ENCODE data around the gene KLC1. TPM values are rescaled to one million over a fixed set of nuclear protein-coding genes. Genes with fewer than 3 reads are reported as not detected.

The KLC1 gene
- total and polyA plus RNA-seq, 2 of the 13 experiments (the other 11 are each of a cell fraction or from before 2014, with no cell fraction given): 53.2 to 63.5 TPM

GRCh38 chr14:103702095-103702494 lies 73.1 kb downstream of the KLC1 start:
- Histone ChIP-seq H2AFZ (ENCODE audit: low read length) (no peak overlapping the region), H3K4me3 (replicated peaks in 1 of 3; ENCODE audit: insufficient read depth in 1 of 3, low read depth in 2 of 3, low read length in 3 of 3) (no peak overlapping the region), H3K79me2 (ENCODE audit: insufficient read depth, low read length) (no peaks in the 10 kb centered on the region), H4K20me1 (ENCODE audit: insufficient read depth, low read length) (no peaks in the 10 kb centered on the region), H3K4me2 (ENCODE audit: low read depth, low read length) (no peak overlapping the region), H3K36me3 (replicated peaks in 1 of 2; ENCODE audit: control insufficient read depth in 1 of 2, insufficient read depth in 2 of 2, low read length in 2 of 2) (peaks cover 11 to 39% of the 10 kb centered on the region in 2 experiments; a peak in 4 of 5 replicates), H3K27me3 (ENCODE audit: control insufficient read depth in 1 of 2, insufficient read depth in 2 of 2, low read length in 2 of 2) (no peaks in the 10 kb centered on the region), H3K4me1 (ENCODE audit: insufficient read depth, low read length) (peaks cover 11% of the 10 kb centered on the region), H3K9ac (ENCODE audit: insufficient read depth, low read depth, low read length) (no peak overlapping the region), H3K9me3 (ENCODE audit: low read length) (no peaks in the 10 kb centered on the region), H3K27ac (ENCODE audit: extremely low read length, insufficient read depth, low read length) (no peak overlapping the region)
- FAIRE-seq: no peak
- ATAC-seq: no peak
- TF ChIP-seq NR3C1 (CRISPR knock-in tag; IDR thresholded peaks at IDR 0.05): no peak
- peak; percentile 72 for TF ChIP-seq AGO2 (optimal IDR thresholded peaks at IDR 0.05; ENCODE audit: low read depth, low read length)
- intact Hi-C loops (cut with micrococcal nuclease; ENCODE audit: unreplicated experiment): no loop called here
- in situ Hi-C loops (cut with HindIII; ENCODE audit: extremely low pct_ligation_motif_present, low pct_unique_long_range_greater_than_20kb): no loop called here
- BruUV-seq (replicated peaks): no TSS peak
- no peak for DNase-seq (ENCODE audit: low spot score)
- WGBS (ENCODE audit: low lambda C conversion rate): 85% methylated on average over 2 of the region's 5 CpGs
- ChIA-PET CTCF (ENCODE audit: low intra/inter-chr PET ratio, low total read pairs) (no interaction called here), POLR2A (no interaction called here)

GRCh38 chr14:103702497-103703432 lies 73.8 kb downstream of the KLC1 start:
- no peaks in the 10 kb centered on the region for H3K27me3 ChIP-seq (ENCODE audit: control insufficient read depth in 1 of 2, insufficient read depth in 2 of 2, low read length in 2 of 2)
- DNase-seq (ENCODE audit: low spot score) (no peak), ATAC-seq (no peak), FAIRE-seq (no peak)
- H4K20me1 ChIP-seq (ENCODE audit: insufficient read depth, low read length): no peaks in the 10 kb centered on the region
- H3K79me2 ChIP-seq (ENCODE audit: insufficient read depth, low read length): no peaks in the 10 kb centered on the region
- POLR2A ChIA-PET: no interaction called here
- no peaks in the 10 kb centered on the region for H3K9me3 ChIP-seq (ENCODE audit: low read length)
- H3K9ac ChIP-seq (ENCODE audit: insufficient read depth, low read depth, low read length): no peak overlapping the region
- CTCF ChIA-PET (ENCODE audit: low intra/inter-chr PET ratio, low total read pairs): no interaction called here
- no peak overlapping the region for H2AFZ ChIP-seq (ENCODE audit: low read length)
- H3K36me3 ChIP-seq (replicated peaks in 1 of 2; ENCODE audit: control insufficient read depth in 1 of 2, insufficient read depth in 2 of 2, low read length in 2 of 2): peaks cover 8 to 39% of the 10 kb centered on the region in 2 experiments; a peak in 3 of 5 replicates
- WGBS (ENCODE audit: low lambda C conversion rate): 96% methylated on average over 15 of the region's 29 CpGs
- in situ Hi-C loops (cut with HindIII; ENCODE audit: extremely low pct_ligation_motif_present, low pct_unique_long_range_greater_than_20kb) (no loop called here), intact Hi-C loops (cut with micrococcal nuclease; ENCODE audit: unreplicated experiment) (no loop called here)
- no TSS peak for BruUV-seq (replicated peaks)
- H3K4me1 ChIP-seq (ENCODE audit: insufficient read depth, low read length): peaks cover 11% of the 10 kb centered on the region
- H3K4me2 ChIP-seq (ENCODE audit: low read depth, low read length): no peak overlapping the region
- H3K27ac ChIP-seq (ENCODE audit: extremely low read length, insufficient read depth, low read length): no peak overlapping the region
- no peak for TF ChIP-seq E2F5 (CRISPR knock-in tag; conservative IDR thresholded peaks at IDR 0.05)
- TF ChIP-seq DPF2 (CRISPR knock-in tag; IDR thresholded peaks at IDR 0.05; ENCODE audit: borderline replicate concordance, low read depth): no peak
- no peak for TF ChIP-seq ZNF710 (CRISPR knock-in tag; IDR thresholded peaks at IDR 0.05; ENCODE audit: borderline replicate concordance)
- TF ChIP-seq YY1 (IDR thresholded peaks at IDR 0.05; ENCODE audit: insufficient read depth, insufficient replicate concordance, low read depth, low read length): no peak
- peak; percentile 64 for TF ChIP-seq AGO2 (optimal IDR thresholded peaks at IDR 0.05; ENCODE audit: low read depth, low read length)
- H3K4me3 ChIP-seq (replicated peaks in 1 of 3; ENCODE audit: insufficient read depth in 1 of 3, low read depth in 2 of 3, low read length in 3 of 3): no peak overlapping the region

Data from HepG2 (cell line).